Measurements from ENCODE around the gene VIPR1. TPM values are rescaled to one million over a fixed set of nuclear protein-coding genes. Genes with fewer than 3 reads are reported as not detected.

VIPR1 gene
- total and polyA plus RNA-seq, 7 donors, result 2.6 to 50.6 (median 9.6) TPM

- DNase-seq, result no peak
- H3K27ac ChIP-seq, result no peak overlapping the region
- 89 to 91% methylated on average over 4 of the region's 4 CpGs for WGBS, 2 donors
- H3K4me1 ChIP-seq, result peaks cover 0 to 9% (median 4%) of the 10 kb centered on the region in 4 donors
- H3K36me3 ChIP-seq, result no peaks in the 10 kb centered on the region
- no peak overlapping the region for H3K4me3 ChIP-seq
- no peaks in the 10 kb centered on the region for H3K9me3 ChIP-seq
- TF ChIP-seq EP300 (IDR thresholded peaks at IDR 0.05) (no peak), POLR2A (IDR thresholded peaks at IDR 0.05) (no peak), CTCF (IDR thresholded peaks at IDR 0.05) (no peak), POLR2AphosphoS5 (IDR thresholded peaks at IDR 0.05) (no peak)
- intact Hi-C loops (cut with DNase I), result no loop called here
- H3K27me3 ChIP-seq, result no peaks in the 10 kb centered on the region
Measured at GRCh38 chr3:42488687-42489086, 13.8 kb upstream of the VIPR1 start.

GRCh38 chr3:42489116-42489936 lies 13.1 kb upstream of the VIPR1 start:
- H3K4me1 ChIP-seq, result peaks cover 0 to 9% (median 4%) of the 10 kb centered on the region in 4 donors
- H3K36me3 ChIP-seq, result no peaks in the 10 kb centered on the region
- TF ChIP-seq EP300 (IDR thresholded peaks at IDR 0.05) (no peak), POLR2A (IDR thresholded peaks at IDR 0.05) (no peak), CTCF (IDR thresholded peaks at IDR 0.05) (no peak), POLR2AphosphoS5 (IDR thresholded peaks at IDR 0.05) (no peak)
- intact Hi-C loops (cut with DNase I), result no loop called here
- H3K9me3 ChIP-seq, result no peaks in the 10 kb centered on the region
- 95% methylated on average over 10 of the region's 10 CpGs for WGBS, 2 donors
- DNase-seq, result peak; percentile 48
- no peak overlapping the region for H3K4me3 ChIP-seq
- no peaks in the 10 kb centered on the region for H3K27me3 ChIP-seq
- peak overlapping the region in 1 of 4 donors; percentile 25 for H3K27ac ChIP-seq

GRCh38 chr3:42489937-42490227 lies 12.6 kb upstream of the VIPR1 start:
- H3K27me3 ChIP-seq, result no peaks in the 10 kb centered on the region
- 82 to 89% methylated on average over 3 of the region's 3 CpGs for WGBS, 2 donors
- peak overlapping the region in 1 of 4 donors; percentile 25 for H3K27ac ChIP-seq

GRCh38 chr3:42490243-42490642 lies 12.2 kb upstream of the VIPR1 start:
- no peaks in the 10 kb centered on the region for H3K36me3 ChIP-seq
- no peaks in the 10 kb centered on the region for H3K9me3 ChIP-seq
- H3K27ac ChIP-seq, result peak overlapping the region in 1 of 4 donors; percentile 25
- no peak overlapping the region for H3K4me3 ChIP-seq
- peak; percentile 64 for DNase-seq
- TF ChIP-seq POLR2A (IDR thresholded peaks at IDR 0.05), result no peak
- no peak for TF ChIP-seq CTCF (IDR thresholded peaks at IDR 0.05)
- TF ChIP-seq EP300 (IDR thresholded peaks at IDR 0.05), result no peak
- no peak for TF ChIP-seq POLR2AphosphoS5 (IDR thresholded peaks at IDR 0.05)
- intact Hi-C loops (cut with DNase I), result no loop called here
- WGBS, 2 donors, result 57 to 70% methylated on average over 5 of the region's 5 CpGs
- no peaks in the 10 kb centered on the region for H3K27me3 ChIP-seq
- peaks cover 0 to 9% (median 4%) of the 10 kb centered on the region in 4 donors for H3K4me1 ChIP-seq

More at GRCh38 chr3:42489937-42490227, 12.6 kb upstream of the VIPR1 start:
- no peak for TF ChIP-seq CTCF (IDR thresholded peaks at IDR 0.05)
- TF ChIP-seq POLR2A (IDR thresholded peaks at IDR 0.05), result no peak
- no peak for TF ChIP-seq POLR2AphosphoS5 (IDR thresholded peaks at IDR 0.05)
- TF ChIP-seq EP300 (IDR thresholded peaks at IDR 0.05), result no peak
- H3K4me1 ChIP-seq, result peaks cover 0 to 9% (median 4%) of the 10 kb centered on the region in 4 donors
- no peak for DNase-seq
- H3K4me3 ChIP-seq, result no peak overlapping the region
- intact Hi-C loops (cut with DNase I), result no loop called here
- H3K36me3 ChIP-seq, result no peaks in the 10 kb centered on the region
- no peaks in the 10 kb centered on the region for H3K9me3 ChIP-seq

Measured in sigmoid colon (tissue), 7 donors.